ENCODE results near the gene AATF.

The AATF gene

GRCh38 chr17:36942019-36942599 lies 6.6 kb upstream of the AATF start:
- DNase-seq, result peak in 1 of 2 experiments; percentile 35

GRCh38 chr17:36942631-36943125 lies 6.1 kb upstream of the AATF start:
- DNase-seq, result no peak

GRCh38 chr17:36943250-36944191 lies 5.2 kb upstream of the AATF start:
- DNase-seq, result no peak

- DNase-seq, result no peak
Measured at GRCh38 chr17:36944553-36944952, 4.2 kb upstream of the AATF start.

- no peak for DNase-seq
Measured at GRCh38 chr17:36945140-36945539, 3.6 kb upstream of the AATF start.

GRCh38 chr17:36945959-36946725 lies 2.6 kb upstream of the AATF start:
- no peak for DNase-seq

- DNase-seq, result no peak
Measured at GRCh38 chr17:36946726-36947091, 2.0 kb upstream of the AATF start.

GRCh38 chr17:36947922-36948716 lies 635 bp upstream of the AATF start:
- no peak for DNase-seq

- DNase-seq, result no peak
Measured at GRCh38 chr17:36949461-36949927, 740 bp downstream of the AATF start.

GRCh38 chr17:36950027-36950426 lies 1.3 kb downstream of the AATF start:
- DNase-seq, result no peak

GRCh38 chr17:36951084-36951789 lies 2.5 kb downstream of the AATF start:
- DNase-seq, result no peak

- no peak for DNase-seq
Measured at GRCh38 chr17:36971508-36971907, 22.8 kb downstream of the AATF start.

GRCh38 chr17:36972186-36972700 lies 23.5 kb downstream of the AATF start:
- no peak for DNase-seq

- no peak for DNase-seq
Measured at GRCh38 chr17:36972905-36973304, 24.2 kb downstream of the AATF start.

GRCh38 chr17:36975922-36976515 lies 27.3 kb downstream of the AATF start:
- DNase-seq, result no peak

- DNase-seq, result no peak
Measured at GRCh38 chr17:36977066-36977465, 28.3 kb downstream of the AATF start.

- no peak for DNase-seq
Measured at GRCh38 chr17:36977568-36977967, 28.8 kb downstream of the AATF start.

GRCh38 chr17:36978810-36979564 lies 30.2 kb downstream of the AATF start:
- no peak for DNase-seq

- DNase-seq, result no peak
Measured at GRCh38 chr17:36979565-36979941, 30.8 kb downstream of the AATF start.

GRCh38 chr17:36980280-36980761 lies 31.6 kb downstream of the AATF start:
- no peak for DNase-seq

Measured in activated T-cell treated with anti-CD3 and anti-CD28 coated beads, Interleukin-2, amount 50 U/mL, for 48 hours (primary cell).